ENCODE measurements around the gene PUS10. TPM values are rescaled to one million over a fixed set of nuclear protein-coding genes. Genes with fewer than 3 reads are reported as not detected.

The PUS10 gene
- total and polyA plus RNA-seq, 2 experiments from 2014 or later, result 2.2 to 2.5 TPM

DNA sequence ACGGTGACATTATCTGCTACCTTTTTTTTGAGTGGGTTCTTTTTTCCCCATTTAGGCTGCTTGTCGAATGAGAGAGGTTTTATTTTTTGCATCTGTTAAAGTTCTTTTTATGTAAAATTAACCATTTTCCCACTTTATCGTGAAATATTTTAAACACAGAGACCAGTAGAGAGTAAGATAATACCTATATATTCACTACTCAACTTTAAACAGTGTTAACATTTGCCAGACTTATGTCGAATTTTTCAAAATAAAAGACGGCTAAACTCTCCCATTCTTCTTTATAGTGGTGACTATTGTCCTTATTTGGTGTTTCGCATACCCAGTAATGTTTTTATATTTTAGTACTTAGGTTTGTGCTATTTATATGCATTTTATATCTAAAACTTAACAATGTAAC, 743 bp upstream of the PUS10 start:
- peak overlapping the region; percentile 57 for H3K4me3 ChIP-seq
- H3F3A ChIP-seq (replicated peaks; ENCODE audit: low read depth), result no peaks in the 10 kb centered on the region
- no peak overlapping the region for H2AFZ ChIP-seq
- H3K4me1 Mint-ChIP-seq, result peaks cover 14% of the 10 kb centered on the region
- H3K27me3 ChIP-seq (ENCODE audit: insufficient read depth), result no peaks in the 10 kb centered on the region
- peaks cover 4% of the 10 kb centered on the region for H3K27me3 Mint-ChIP-seq (ENCODE audit: insufficient read depth, low read depth, poor library complexity)
- peaks cover 14% of the 10 kb centered on the region for H3K4me1 ChIP-seq (ENCODE audit: insufficient read depth)
- no peak for TF ChIP-seq JUNB (IDR thresholded peaks at IDR 0.05; ENCODE audit: unreplicated experiment)
- no peak for TF ChIP-seq STAT1 (IDR thresholded peaks at IDR 0.05; ENCODE audit: unreplicated experiment)
- no peak for TF ChIP-seq ZNF331 (CRISPR knock-in tag; IDR thresholded peaks at IDR 0.05; ENCODE audit: low read depth)
- no peak for TF ChIP-seq ZNF462 (CRISPR knock-in tag; IDR thresholded peaks at IDR 0.05)
- TF ChIP-seq POLR2AphosphoS5 (IDR thresholded peaks at IDR 0.05; ENCODE audit: low read depth), result no peak
- no peak for TF ChIP-seq EZH2 (IDR thresholded peaks at IDR 0.05; ENCODE audit: low read depth, unreplicated experiment)
- TF ChIP-seq EZH2phosphoT487 (IDR thresholded peaks at IDR 0.05; ENCODE audit: unreplicated experiment), result no peak
- TF ChIP-seq, protein P1, sequence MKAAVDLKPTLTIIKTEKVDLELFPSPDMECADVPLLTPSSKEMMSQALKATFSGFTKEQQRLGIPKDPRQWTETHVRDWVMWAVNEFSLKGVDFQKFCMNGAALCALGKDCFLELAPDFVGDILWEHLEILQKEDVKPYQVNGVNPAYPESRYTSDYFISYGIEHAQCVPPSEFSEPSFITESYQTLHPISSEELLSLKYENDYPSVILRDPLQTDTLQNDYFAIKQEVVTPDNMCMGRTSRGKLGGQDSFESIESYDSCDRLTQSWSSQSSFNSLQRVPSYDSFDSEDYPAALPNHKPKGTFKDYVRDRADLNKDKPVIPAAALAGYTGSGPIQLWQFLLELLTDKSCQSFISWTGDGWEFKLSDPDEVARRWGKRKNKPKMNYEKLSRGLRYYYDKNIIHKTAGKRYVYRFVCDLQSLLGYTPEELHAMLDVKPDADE (IDR thresholded peaks at IDR 0.05), result no peak
- no peak for TF ChIP-seq NANOG (IDR thresholded peaks at IDR 0.05; ENCODE audit: borderline replicate concordance)
- TF ChIP-seq ZNF114 (CRISPR knock-in tag; IDR thresholded peaks at IDR 0.05), result no peak
- TF ChIP-seq, protein P2, sequence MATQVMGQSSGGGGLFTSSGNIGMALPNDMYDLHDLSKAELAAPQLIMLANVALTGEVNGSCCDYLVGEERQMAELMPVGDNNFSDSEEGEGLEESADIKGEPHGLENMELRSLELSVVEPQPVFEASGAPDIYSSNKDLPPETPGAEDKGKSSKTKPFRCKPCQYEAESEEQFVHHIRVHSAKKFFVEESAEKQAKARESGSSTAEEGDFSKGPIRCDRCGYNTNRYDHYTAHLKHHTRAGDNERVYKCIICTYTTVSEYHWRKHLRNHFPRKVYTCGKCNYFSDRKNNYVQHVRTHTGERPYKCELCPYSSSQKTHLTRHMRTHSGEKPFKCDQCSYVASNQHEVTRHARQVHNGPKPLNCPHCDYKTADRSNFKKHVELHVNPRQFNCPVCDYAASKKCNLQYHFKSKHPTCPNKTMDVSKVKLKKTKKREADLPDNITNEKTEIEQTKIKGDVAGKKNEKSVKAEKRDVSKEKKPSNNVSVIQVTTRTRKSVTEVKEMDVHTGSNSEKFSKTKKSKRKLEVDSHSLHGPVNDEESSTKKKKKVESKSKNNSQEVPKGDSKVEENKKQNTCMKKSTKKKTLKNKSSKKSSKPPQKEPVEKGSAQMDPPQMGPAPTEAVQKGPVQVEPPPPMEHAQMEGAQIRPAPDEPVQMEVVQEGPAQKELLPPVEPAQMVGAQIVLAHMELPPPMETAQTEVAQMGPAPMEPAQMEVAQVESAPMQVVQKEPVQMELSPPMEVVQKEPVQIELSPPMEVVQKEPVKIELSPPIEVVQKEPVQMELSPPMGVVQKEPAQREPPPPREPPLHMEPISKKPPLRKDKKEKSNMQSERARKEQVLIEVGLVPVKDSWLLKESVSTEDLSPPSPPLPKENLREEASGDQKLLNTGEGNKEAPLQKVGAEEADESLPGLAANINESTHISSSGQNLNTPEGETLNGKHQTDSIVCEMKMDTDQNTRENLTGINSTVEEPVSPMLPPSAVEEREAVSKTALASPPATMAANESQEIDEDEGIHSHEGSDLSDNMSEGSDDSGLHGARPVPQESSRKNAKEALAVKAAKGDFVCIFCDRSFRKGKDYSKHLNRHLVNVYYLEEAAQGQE (IDR thresholded peaks at IDR 0.05; ENCODE audit: unreplicated experiment), result no peak
- no peak for TF ChIP-seq CREB1 (CRISPR knock-in tag; IDR thresholded peaks at IDR 0.05; ENCODE audit: low read depth)
- TF ChIP-seq CTCF (conservative IDR thresholded peaks at IDR 0.05; ENCODE audit: low read depth in 2 of 2), result no peak
- no peak overlapping the region for H3K27ac Mint-ChIP-seq
- H3K36me3 ChIP-seq (ENCODE audit: insufficient read depth), result no peaks in the 10 kb centered on the region
- H3K36me3 Mint-ChIP-seq (ENCODE audit: low read depth), result peaks cover 17% of the 10 kb centered on the region; the same call in 2 of the 3 replicates
- H3K79me2 ChIP-seq (replicated peaks; ENCODE audit: insufficient read depth), result peaks cover 50% of the 10 kb centered on the region
- H3K9me3 Mint-ChIP-seq, result no peaks in the 10 kb centered on the region
- H4K20me1 ChIP-seq (replicated peaks; ENCODE audit: insufficient read depth), result 0 out of 2 replicates have a peak, but pooled peaks cover 3% of the 10 kb centered on the region
- ATAC-seq, result no peak
- 0 out of 2 replicates have a peak overlapping the region, but pooled peaks have one; percentile 98 for H3K27ac ChIP-seq (ENCODE audit: low read depth)
- H3K4me3 Mint-ChIP-seq, result peak overlapping the region; percentile 98
- H3K4me2 ChIP-seq, result peak overlapping the region; percentile 85
- H3K9me2 ChIP-seq (ENCODE audit: insufficient read depth), result no peaks in the 10 kb centered on the region
- no peak for DNase-seq (ENCODE audit: low spot score)
